ENCODE data around the gene NGDN. TPM values are rescaled to one million over a fixed set of nuclear protein-coding genes. Genes with fewer than 3 reads are reported as not detected.
A peak's percentile ranks its signal among the peaks of the same experiment; 100 is the strongest.
"Not testable (repeated sequence)": the region's sequence is repeated elsewhere in the genome, so short reads cannot be mapped to it uniquely, and the experiment has no call there.

Gene NGDN
- total RNA-seq, 1 experiment from 2014 or later = 62.8 TPM

DNA sequence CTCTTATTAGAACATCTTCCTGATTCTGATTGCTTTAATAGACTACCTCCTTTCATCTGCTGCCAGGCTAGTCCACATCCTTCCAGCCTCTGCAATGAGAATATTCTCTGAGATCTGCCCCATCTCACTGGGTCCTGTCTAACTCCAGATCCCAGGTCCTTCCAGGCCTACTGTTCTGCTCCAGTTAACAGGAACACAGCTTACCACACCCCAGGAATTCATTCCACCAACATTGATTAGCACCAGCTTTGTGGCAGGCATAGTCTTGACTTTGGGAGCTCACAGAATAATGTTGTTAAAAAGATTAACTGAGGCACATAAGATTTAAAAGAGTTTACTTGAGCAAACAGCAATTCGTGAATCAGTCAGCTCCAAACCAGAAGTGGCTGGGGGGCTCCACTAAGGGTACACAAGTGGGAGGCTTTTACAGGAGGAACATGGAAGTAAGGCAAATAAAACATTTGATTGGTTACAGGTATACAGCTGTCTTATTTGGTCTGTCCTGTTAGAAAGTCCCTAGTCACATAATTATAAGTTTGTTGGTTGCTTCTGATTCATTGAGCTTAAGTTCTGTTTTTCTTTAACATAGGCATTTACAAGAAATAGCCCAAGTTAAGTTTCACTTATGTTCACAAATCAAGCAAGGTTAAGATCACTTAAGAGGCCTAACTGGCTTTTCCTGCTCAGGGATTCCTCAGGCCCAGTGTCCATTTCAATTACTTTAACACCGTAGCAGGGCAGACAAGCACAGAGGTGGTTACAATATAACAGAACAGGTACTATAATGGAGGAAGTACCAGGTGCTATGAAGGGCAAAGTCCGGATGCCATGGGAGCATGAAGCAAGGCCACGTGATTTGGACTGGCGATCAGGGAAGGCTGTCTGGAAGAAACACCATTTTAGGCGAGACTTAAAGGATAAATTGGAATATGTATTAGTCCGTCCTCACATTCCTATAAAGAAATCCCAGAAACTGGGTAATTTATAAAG, 21.8 kb upstream of the NGDN start:
- Histone ChIP-seq H3K27me3 (ENCODE audit: control insufficient read depth, insufficient read depth, low read length) (no peaks in the 10 kb centered on the region), H3K36me3 (replicated peaks; ENCODE audit: control insufficient read depth, insufficient read depth, low read length) (no peaks in the 10 kb centered on the region), H3K4me3 (ENCODE audit: insufficient read depth, low read depth, low read length) (no peak overlapping the region)
- no peak for DNase-seq

DNA sequence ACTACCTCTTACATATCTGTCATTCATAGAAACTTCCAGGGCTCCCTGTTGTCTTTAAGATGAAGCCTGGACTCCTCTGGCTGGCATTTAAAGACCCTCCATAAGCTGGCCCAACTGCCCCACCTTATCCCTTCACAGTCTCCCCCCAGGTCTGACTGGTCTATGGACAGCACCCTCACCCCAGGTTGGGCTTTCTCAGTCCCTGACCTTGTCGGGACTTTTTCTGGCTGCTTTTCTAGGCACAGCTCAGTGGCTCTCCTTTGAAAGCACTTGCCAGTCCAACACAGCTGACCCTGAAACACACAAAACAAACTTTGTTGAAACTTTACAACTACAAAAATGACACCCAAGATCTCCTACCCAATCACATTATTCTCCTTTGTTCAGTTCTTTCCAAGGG, 20.2 kb upstream of the NGDN start:
- peak; percentile 4 for DNase-seq
- H3K4me3 ChIP-seq (ENCODE audit: insufficient read depth, low read depth, low read length) = no peak overlapping the region
- H3K27me3 ChIP-seq (ENCODE audit: control insufficient read depth, insufficient read depth, low read length) = no peaks in the 10 kb centered on the region
- H3K36me3 ChIP-seq (replicated peaks; ENCODE audit: control insufficient read depth, insufficient read depth, low read length) = no peaks in the 10 kb centered on the region

DNA sequence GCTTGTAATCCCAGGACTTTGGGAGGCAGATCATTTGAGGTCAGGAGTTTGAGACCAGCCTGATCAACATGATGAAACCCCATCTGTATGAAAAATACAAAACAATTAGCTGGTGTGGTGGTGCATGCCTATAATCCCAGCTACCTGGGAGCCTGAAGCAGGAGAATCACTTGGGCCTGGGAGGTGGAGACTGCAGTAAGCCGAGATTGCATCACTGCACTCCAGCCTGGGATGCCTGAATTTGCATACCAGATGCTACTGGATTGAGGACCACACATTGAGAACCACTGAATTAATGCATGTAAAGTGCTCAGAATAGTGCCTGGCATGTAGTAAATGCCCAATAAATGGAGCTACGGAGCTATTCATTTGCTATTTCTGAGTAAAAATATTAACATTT, 19.1 kb upstream of the NGDN start:
- peak; percentile 18 for DNase-seq
- Histone ChIP-seq H3K4me3 (ENCODE audit: insufficient read depth, low read depth, low read length) (no peak overlapping the region), H3K36me3 (replicated peaks; ENCODE audit: control insufficient read depth, insufficient read depth, low read length) (no peaks in the 10 kb centered on the region), H3K27me3 (ENCODE audit: control insufficient read depth, insufficient read depth, low read length) (no peaks in the 10 kb centered on the region)

DNA sequence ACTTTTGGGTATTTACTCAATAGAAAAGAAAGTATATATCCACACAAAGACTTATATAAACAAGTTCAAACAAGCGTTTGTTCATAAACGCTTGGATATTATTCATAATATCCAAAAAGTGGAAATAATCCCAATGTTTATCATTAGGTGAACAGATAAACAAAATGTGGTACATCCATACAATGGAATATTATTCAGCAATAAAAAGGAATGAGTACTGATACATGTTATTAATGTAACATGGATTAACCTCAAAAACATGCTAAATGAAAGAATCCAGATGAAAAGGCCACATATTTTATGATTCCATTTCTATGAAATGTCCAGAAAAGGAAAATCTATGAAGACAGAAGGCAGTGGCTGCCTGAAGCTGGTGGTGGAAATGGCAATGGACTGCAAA, 17.3 kb upstream of the NGDN start:
- H3K36me3 ChIP-seq (replicated peaks; ENCODE audit: control insufficient read depth, insufficient read depth, low read length) = no peaks in the 10 kb centered on the region
- H3K27me3 ChIP-seq (ENCODE audit: control insufficient read depth, insufficient read depth, low read length) = no peaks in the 10 kb centered on the region
- no peak overlapping the region for H3K4me3 ChIP-seq (ENCODE audit: insufficient read depth, low read depth, low read length)
- DNase-seq = no peak

DNA sequence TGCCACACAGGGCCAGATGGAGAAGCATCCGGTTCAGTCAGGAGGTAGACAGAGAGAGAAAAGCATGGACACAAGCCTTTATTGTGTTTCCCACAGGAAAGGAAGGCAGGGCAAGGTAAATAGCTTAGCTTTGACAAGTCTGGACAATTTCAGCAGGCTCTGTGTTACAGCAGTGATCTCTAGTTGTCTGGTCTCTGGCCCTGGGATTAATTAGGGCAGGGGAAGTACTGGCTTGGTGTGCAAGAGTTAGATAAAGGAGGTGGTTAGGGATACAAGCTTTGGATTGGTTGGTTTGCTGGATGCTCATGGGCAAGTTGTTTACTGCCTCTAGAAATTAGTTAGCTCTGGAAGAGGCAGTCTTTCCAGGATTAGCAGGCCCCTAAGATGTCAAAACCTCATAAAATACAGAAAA, 15.1 kb upstream of the NGDN start:
- no peak for DNase-seq
- H3K36me3 ChIP-seq (replicated peaks; ENCODE audit: control insufficient read depth, insufficient read depth, low read length) = no peaks in the 10 kb centered on the region
- no peaks in the 10 kb centered on the region for H3K27me3 ChIP-seq (ENCODE audit: control insufficient read depth, insufficient read depth, low read length)
- H3K4me3 ChIP-seq (ENCODE audit: insufficient read depth, low read depth, low read length) = no peak overlapping the region

DNA sequence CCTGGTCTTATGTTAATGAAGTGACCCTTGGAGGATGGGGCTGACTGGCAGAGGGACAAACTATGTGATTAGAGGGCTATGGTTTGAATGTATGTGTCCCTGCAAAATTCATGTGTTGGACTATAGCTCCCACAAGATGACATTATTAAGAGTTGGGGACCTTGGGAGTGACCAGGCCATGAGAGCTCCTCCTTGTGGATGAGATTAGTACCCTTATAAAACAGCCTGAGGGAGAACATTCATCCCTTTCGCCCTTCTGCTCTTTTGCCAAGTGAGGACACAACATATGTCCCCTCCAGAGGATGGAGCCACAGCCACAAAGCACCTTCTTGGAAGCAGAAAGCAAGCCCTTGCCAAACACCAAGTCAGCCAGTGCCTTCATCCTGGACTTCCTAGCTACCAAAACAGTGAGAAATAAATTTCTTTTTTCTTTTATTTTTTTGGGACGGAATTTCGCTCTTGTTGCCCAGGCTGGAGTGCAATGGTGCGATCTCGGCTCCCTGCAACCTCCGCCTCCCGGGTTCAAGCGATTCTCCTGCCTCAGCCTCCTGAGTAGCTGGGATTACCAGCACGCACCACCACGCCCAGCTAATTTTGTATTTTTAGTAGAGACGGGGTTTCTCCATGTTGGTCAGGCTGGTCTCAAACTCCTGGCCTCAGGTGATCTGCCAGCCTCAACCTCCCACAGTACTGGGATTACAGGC, 12.5 kb upstream of the NGDN start:
- not testable (repeated sequence) for H3K36me3 ChIP-seq (replicated peaks; ENCODE audit: control insufficient read depth, insufficient read depth, low read length); H3K27me3 ChIP-seq (ENCODE audit: control insufficient read depth, insufficient read depth, low read length); H3K4me3 ChIP-seq (ENCODE audit: insufficient read depth, low read depth, low read length)
- DNase-seq = peak; percentile 41

DNA sequence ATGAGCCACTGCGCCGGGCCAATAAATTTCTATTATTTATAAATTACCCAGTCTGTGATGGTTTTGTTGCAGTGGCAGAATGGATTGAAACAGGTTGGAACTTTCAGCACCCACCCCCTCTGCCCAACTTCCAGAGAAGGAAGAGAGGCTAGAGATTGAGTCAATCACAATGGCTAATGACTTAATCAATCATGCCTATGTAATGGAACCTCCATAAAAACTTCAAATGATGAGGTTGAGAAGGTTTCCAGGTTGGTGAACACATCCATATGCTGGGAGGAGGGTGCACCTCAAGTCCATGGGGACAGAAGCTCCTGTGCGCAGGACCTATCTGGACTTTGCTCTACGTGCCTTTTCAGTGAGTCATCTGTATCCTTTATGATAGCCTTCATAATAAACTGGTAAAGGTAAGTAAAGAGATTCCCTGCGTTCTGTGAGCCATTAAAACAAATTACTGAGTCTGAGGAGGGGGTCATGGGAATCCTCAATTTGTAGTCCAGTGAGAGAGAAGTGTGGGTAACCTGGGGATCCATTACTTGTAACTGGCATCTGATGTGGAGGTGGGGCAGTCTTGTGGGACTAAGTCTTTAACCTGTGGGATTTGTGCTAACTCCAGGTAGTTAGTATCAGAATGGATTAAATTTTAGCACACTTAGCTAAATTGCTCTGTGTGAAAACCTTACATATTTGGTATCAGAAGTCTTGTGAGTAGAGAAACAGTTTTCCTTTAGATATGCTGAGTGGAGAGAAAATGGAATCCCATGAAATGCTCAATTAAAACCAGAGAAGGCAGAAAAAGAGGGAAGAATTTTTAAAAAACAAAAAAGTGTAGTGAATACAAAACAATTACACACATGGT, 11.7 kb upstream of the NGDN start:
- H3K4me3 ChIP-seq (ENCODE audit: insufficient read depth, low read depth, low read length) = no peak overlapping the region
- no peaks in the 10 kb centered on the region for H3K27me3 ChIP-seq (ENCODE audit: control insufficient read depth, insufficient read depth, low read length)
- no peak for DNase-seq
- H3K36me3 ChIP-seq (replicated peaks; ENCODE audit: control insufficient read depth, insufficient read depth, low read length) = no peaks in the 10 kb centered on the region

DNA sequence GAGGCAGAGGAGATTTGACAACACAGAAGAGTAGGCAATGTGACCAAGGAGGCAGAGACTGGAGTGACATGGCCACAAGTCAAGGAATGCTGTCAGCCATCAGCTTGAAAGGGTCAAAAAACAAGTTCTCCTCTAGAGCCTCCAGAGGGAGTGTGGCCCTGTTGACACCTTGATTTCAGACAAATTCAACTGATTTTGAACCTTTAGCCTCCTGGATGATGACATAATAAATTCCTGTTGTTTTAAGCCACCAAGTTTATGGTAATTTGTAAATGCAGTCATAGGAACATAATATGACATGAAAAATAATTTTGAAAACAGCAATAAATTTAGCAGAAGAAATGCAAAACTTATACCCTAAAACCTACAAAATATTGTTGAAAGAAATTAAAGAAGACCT, 8.5 kb upstream of the NGDN start:
- no peak for DNase-seq
- Histone ChIP-seq H3K36me3 (replicated peaks; ENCODE audit: control insufficient read depth, insufficient read depth, low read length) (no peaks in the 10 kb centered on the region), H3K27me3 (ENCODE audit: control insufficient read depth, insufficient read depth, low read length) (no peaks in the 10 kb centered on the region; the same call in 1 of the 2 replicates)

DNA sequence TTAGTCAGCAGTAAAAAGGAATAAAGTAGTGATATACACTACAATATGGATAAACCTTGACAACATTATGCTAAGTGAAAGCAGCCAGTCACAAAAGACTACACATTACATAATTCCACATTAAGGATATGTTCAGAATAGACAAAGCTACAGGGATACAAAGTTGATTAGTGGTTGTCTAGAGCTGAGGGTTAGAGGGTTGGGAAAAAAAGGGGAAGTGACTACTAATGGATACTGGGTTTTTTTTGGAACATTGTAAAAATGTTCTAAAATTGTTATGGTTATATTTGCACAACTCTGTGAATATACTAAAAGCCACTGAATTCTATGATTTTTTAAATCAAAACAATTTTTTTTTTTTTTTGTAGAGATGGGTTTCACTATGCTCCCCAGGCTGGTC, 4.8 kb upstream of the NGDN start:
- H3K27me3 ChIP-seq (ENCODE audit: control insufficient read depth, insufficient read depth, low read length) = no peaks in the 10 kb centered on the region; the same call in 1 of the 2 replicates
- no peaks in the 10 kb centered on the region for H3K36me3 ChIP-seq (replicated peaks; ENCODE audit: control insufficient read depth, insufficient read depth, low read length)
- no peak overlapping the region for H3K4me3 ChIP-seq (ENCODE audit: insufficient read depth, low read depth, low read length)
- DNase-seq = no peak

More for the DNA sequence above, 8.5 kb upstream of the NGDN start:
- H3K4me3 ChIP-seq (ENCODE audit: insufficient read depth, low read depth, low read length) = no peak overlapping the region

DNA sequence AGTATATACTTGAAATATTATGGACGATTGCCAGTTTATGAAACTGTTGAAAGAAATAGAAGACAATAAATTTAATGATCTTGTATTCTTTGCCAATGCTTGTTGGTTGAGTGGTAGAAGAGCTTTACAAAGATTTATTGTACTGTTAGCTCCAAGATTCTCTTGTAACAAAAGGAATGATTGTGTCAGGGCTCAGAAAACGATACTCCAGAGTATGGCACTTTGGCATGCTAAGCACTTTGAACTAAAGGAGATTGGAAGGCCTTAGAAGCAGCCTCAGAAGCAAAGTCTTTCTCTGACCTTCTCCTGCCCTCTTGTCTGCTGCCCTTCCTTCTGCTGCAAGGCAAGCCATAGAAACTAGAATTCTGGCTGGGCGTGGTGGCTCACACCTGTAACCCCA, 4.2 kb upstream of the NGDN start:
- Histone ChIP-seq H3K4me3 (ENCODE audit: insufficient read depth, low read depth, low read length) (no peak overlapping the region), H3K27me3 (ENCODE audit: control insufficient read depth, insufficient read depth, low read length) (no peaks in the 10 kb centered on the region; the same call in 1 of the 2 replicates), H3K36me3 (replicated peaks; ENCODE audit: control insufficient read depth, insufficient read depth, low read length) (no peaks in the 10 kb centered on the region)
- no peak for DNase-seq

DNA sequence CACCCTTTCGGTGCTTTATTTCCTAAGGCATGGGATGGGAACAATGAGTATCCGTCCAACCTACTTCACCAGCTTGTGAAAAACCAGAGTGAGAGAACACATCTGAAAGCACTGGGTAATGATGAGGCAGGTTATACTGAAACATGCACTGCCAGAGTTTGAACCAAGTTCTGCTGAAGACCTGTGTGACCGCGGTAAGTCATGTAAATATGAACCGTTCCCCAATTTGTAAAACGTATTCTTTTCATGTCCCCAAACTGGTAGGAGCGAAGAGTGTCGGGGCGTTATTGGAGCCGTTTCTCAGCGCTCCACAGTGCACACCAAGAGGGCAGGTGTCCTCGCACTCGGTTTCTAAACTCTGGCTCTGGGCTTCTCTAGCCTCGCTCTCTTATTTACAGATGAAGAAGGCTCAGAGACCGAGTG, 788 bp upstream of the NGDN start:
- no peaks in the 10 kb centered on the region; the same call in 1 of the 2 replicates for H3K27me3 ChIP-seq (ENCODE audit: control insufficient read depth, insufficient read depth, low read length)
- H3K36me3 ChIP-seq (replicated peaks; ENCODE audit: control insufficient read depth, insufficient read depth, low read length) = peaks cover 10% of the 10 kb centered on the region
- H3K4me3 ChIP-seq (ENCODE audit: insufficient read depth, low read depth, low read length) = peak overlapping the region; percentile 26; the same call in 1 of the 2 replicates
- DNase-seq = no peak

DNA sequence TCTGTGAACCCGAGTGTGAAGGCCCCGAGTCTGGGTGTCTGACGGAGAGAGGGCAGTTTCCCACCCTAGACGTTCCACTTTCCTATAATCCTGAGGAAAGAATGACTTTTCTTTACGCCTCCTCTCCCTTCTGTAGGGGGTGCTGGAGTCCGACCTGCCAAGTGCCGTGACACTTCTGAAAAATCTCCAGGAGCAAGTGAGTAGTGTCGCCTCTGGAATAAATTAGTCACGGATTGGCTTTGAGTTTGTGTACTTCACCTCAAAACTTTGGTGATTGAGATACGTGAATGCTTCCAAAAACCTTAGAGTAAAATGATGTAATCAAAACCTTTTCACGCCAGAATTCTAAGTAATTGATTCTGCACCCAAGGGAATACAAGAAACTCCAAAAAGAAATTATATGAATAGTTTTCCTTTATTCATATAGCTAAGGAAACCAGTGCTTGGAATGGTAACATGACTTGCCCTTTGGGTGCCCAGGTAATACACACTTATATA, 452 bp downstream of the NGDN start:
- Histone ChIP-seq H3K36me3 (replicated peaks; ENCODE audit: control insufficient read depth, insufficient read depth, low read length) (peaks cover 13% of the 10 kb centered on the region), H3K27me3 (ENCODE audit: control insufficient read depth, insufficient read depth, low read length) (no peaks in the 10 kb centered on the region; the same call in 1 of the 2 replicates), H3K4me3 (ENCODE audit: insufficient read depth, low read depth, low read length) (peak overlapping the region; percentile 66)
- DNase-seq = no peak

DNA sequence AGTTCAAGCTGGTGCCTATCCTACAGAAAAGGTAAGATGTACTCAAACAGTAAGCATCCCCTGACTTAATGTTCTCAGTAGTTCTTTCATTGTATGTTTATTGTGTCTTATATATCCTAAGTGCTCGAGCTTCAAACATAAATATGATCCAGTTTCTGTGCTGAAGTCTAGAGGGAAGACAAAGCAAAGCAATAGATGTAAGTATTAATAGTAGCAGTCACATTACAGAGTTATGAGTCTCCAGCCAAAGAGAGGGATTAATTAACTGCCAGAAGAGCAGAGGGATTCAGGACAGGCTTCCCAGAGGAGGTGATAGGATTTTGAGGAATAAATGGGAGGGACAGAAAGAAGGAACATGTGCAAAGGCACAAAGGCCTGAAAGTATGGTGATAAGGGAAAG, 1.4 kb downstream of the NGDN start:
- DNase-seq = no peak
- no peaks in the 10 kb centered on the region for H3K27me3 ChIP-seq (ENCODE audit: control insufficient read depth, insufficient read depth, low read length)
- peaks cover 21% of the 10 kb centered on the region for H3K36me3 ChIP-seq (replicated peaks; ENCODE audit: control insufficient read depth, insufficient read depth, low read length)
- no peak overlapping the region for H3K4me3 ChIP-seq (ENCODE audit: insufficient read depth, low read depth, low read length)

DNA sequence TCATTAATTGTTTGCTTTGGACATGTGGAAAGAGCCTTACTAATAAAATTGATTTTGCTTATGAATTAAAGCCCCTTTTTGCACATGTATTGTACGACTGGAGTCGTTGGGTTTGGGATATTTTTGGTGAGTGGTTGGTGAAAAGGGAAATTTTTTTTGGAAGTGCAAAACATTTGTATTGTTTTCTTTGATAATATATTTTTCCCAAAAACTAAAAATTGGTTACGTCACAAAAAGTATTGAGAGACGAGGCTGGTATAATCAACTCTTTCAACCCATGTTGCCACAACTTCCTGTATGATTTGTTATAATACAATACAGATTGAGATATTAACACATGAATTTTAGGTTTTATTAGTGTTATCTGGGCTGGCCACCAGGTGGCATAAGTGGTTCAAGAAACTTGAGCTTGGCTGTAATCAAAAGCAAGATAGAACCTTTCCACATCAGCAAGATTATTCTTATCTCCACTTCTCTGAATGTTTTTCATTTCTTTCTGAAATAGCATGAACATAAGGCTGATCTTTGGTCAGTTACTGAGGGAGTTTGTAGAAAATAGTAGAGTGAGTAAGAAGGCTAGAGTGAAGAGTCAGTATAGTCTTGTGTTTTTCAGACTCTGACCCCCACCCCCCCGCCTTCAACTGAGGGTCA, 8.7 kb downstream of the NGDN start:
- Histone ChIP-seq H3K4me3 (ENCODE audit: insufficient read depth, low read depth, low read length) (no peak overlapping the region), H3K27me3 (ENCODE audit: control insufficient read depth, insufficient read depth, low read length) (no peaks in the 10 kb centered on the region), H3K36me3 (replicated peaks; ENCODE audit: control insufficient read depth, insufficient read depth, low read length) (peaks cover 28% of the 10 kb centered on the region)
- peak; percentile 44 for DNase-seq
